Natural killer cell (primary cell): ENCODE measurements around the gene UPK3BL2. TPM values are rescaled to one million over a fixed set of nuclear protein-coding genes. Genes with fewer than 3 reads are reported as not detected.
"Not testable (repeated sequence)": the region's sequence is repeated elsewhere in the genome, so short reads cannot be mapped to it uniquely, and the experiment has no call there.

Source experiments
- ATAC-seq, 3 donors: fragments of 150-1000 bp in 2 of 3; fragments of 200-7000 bp in 1 of 3; cut with Tn5 transposase; 1 replicate in 1 of 3; 2 replicates in 2 of 3; pipeline ENCODE4 v1.10.0; 2021; ENCODE audit warnings: mild to moderate bottlenecking in 2 of 3, moderate library complexity in 2 of 3
- DNase-seq, 2 donors: peaks; one replicate each; pipeline versions ENCODE4 v3.0.0 to v3.0.0-alpha.2; 2013 to 2021; ENCODE audit warnings: mixed read lengths in 1 of 2
- H3K27ac ChIP-seq: one replicate; pipeline ENCODE4 v1.5.1; 2013; ENCODE audit warnings: mild to moderate bottlenecking, low read length
- H3K27me3 ChIP-seq: one replicate; pipeline ENCODE4 v1.6.1; 2013; ENCODE audit warnings: low read length; ENCODE audit not compliant: control insufficient read depth, insufficient read depth
- H3K36me3 ChIP-seq: one replicate; pipeline ENCODE4 v1.6.1; 2013; ENCODE audit warnings: low read length; ENCODE audit not compliant: control insufficient read depth, insufficient read depth
- H3K4me1 ChIP-seq: one replicate; pipeline ENCODE4 v1.6.1; 2013; ENCODE audit warnings: low read length; ENCODE audit not compliant: control insufficient read depth, insufficient read depth
- H3K4me3 ChIP-seq: one replicate; pipeline ENCODE4 v1.5.1; 2013; ENCODE audit warnings: low read length
- H3K9me3 ChIP-seq: one replicate; pipeline ENCODE4 v1.6.1; 2013; ENCODE audit warnings: low read length; ENCODE audit not compliant: control insufficient read depth, insufficient read depth
- H3K27ac Mint-ChIP-seq, 2 donors: one replicate each; pipeline ENCODE4 v1.8.0; 2022; ENCODE audit warnings: mild to moderate bottlenecking in 2 of 2, mixed read lengths in 2 of 2, moderate library complexity in 1 of 2
- H3K27me3 Mint-ChIP-seq, 2 donors: one replicate each; pipeline ENCODE4 v1.8.0; 2022; ENCODE audit warnings: low read depth in 2 of 2, mixed read lengths in 2 of 2
- H3K36me3 Mint-ChIP-seq: one replicate; pipeline ENCODE4 v1.8.0; 2022; ENCODE audit warnings: mixed read lengths
- H3K4me1 Mint-ChIP-seq, 2 donors: one replicate each; pipeline ENCODE4 v1.8.0; 2022; ENCODE audit warnings: mixed read lengths in 2 of 2
- H3K4me3 Mint-ChIP-seq: one replicate; pipeline ENCODE4 v1.8.0; 2022; ENCODE audit warnings: mild to moderate bottlenecking, moderate library complexity, mixed read lengths
- H3K9me3 Mint-ChIP-seq, 2 donors: one replicate each; pipeline ENCODE4 v1.8.0; 2022; ENCODE audit warnings: mixed read lengths in 2 of 2
- CTCF ChIP-seq: fragments of 200-600 bp; IDR thresholded peaks from one replicate; pipeline ENCODE4 v1.8.0; 2022; ENCODE audit warnings: antibody characterized with exemption
- WGBS: methylation state at CpG from one replicate; pipeline ENCODE4 v1.1.7; 2013; ENCODE audit warnings: missing lambda C conversion rate; ENCODE audit not compliant: insufficient coverage; 5-methylcytosine and 5-hydroxymethylcytosine counted together
- intact Hi-C: fragments of 100-400 bp; cut with micrococcal nuclease; formaldehyde crosslinking; loops from one replicate; pipeline ENCODE4 v1.14.2; 2022
- total RNA-seq, 4 donors: library from RNA; stranded (reverse); fragments of 120-200 nt in 1 of 4; gene quantifications; one replicate each; pipeline versions ENCODE4 v1.2.3 to v1.2.4, GENCODE V29; 2013 to 2022

UPK3BL2 gene
- total RNA-seq, 3 donors from 2014 or later (not counting 1 experiment from before 2014, with no cell fraction given): 56.5 to 100 (median 68.5) TPM

GRCh38 chr7:102574607-102575006, 31.1 kb upstream of the UPK3BL2 start:
- H3K4me1 ChIP-seq, H3K4me3 Mint-ChIP-seq, H3K27ac Mint-ChIP-seq, H3K27me3 Mint-ChIP-seq, H3K27me3 ChIP-seq, H3K4me3 ChIP-seq, H3K36me3 Mint-ChIP-seq, ATAC-seq, H3K4me1 Mint-ChIP-seq, DNase-seq, intact Hi-C loops, H3K9me3 ChIP-seq, H3K9me3 Mint-ChIP-seq, H3K27ac ChIP-seq, H3K36me3 ChIP-seq: not testable (repeated sequence)
- WGBS: no CpG with 5 or more reads among the region's 6 CpGs

GRCh38 chr7:102572261-102573239, 29.1 kb upstream of the UPK3BL2 start, which contains the start of gene POLR2J3:
POLR2J3 (minus strand) TSS chr7:102572583; CDS start chr7:102572521, 62 bp downstream.
- H3K9me3 ChIP-seq, H3K9me3 Mint-ChIP-seq, H3K4me1 ChIP-seq, H3K27me3 Mint-ChIP-seq, intact Hi-C loops, H3K27me3 ChIP-seq, H3K36me3 Mint-ChIP-seq, H3K36me3 ChIP-seq, H3K4me1 Mint-ChIP-seq: not testable (repeated sequence)
- ATAC-seq: peak; percentile 94 to 97 (median 94)
- H3K4me3 Mint-ChIP-seq: peak within 1 kb of the TSS; percentile 85
- Histone ChIP-seq H3K27ac (peak within 1 kb of the TSS; percentile 72), H3K4me3 (peak within 1 kb of the TSS; percentile 47)
- peak; percentile 52 for TF ChIP-seq CTCF
- DNase-seq: peak; percentile 99 to 100
- H3K27ac Mint-ChIP-seq: peak within 1 kb of the TSS; percentile 78 to 85
- 0% methylated on average over 32 of the region's 64 CpGs for WGBS

- H3K27ac Mint-ChIP-seq, H3K27me3 ChIP-seq, ATAC-seq, DNase-seq, intact Hi-C loops, H3K4me1 ChIP-seq, H3K36me3 ChIP-seq, H3K27ac ChIP-seq, H3K9me3 ChIP-seq, H3K36me3 Mint-ChIP-seq, H3K4me3 Mint-ChIP-seq, H3K9me3 Mint-ChIP-seq, H3K4me1 Mint-ChIP-seq, H3K27me3 Mint-ChIP-seq, H3K4me3 ChIP-seq: not testable (repeated sequence)
- WGBS: 100% methylated on average over 2 of the region's 11 CpGs
These were observed 25.1 kb upstream of the UPK3BL2 start for GRCh38 chr7:102568620-102569019.

GRCh38 chr7:102550808-102551422, 7.4 kb upstream of the UPK3BL2 start, which contains the start of gene SPDYE2:
SPDYE2 (plus strand) TSS chr7:102551226; CDS start chr7:102553256, 2,030 bp downstream.
- H3K9me3 ChIP-seq, H3K36me3 ChIP-seq, H3K27ac ChIP-seq, ATAC-seq, DNase-seq, H3K4me1 Mint-ChIP-seq, intact Hi-C loops, H3K4me3 Mint-ChIP-seq, H3K27me3 Mint-ChIP-seq, H3K36me3 Mint-ChIP-seq, H3K27ac Mint-ChIP-seq, H3K4me3 ChIP-seq, H3K4me1 ChIP-seq, H3K9me3 Mint-ChIP-seq, H3K27me3 ChIP-seq: not testable (repeated sequence)
- no CpG with 5 or more reads among the region's 6 CpGs for WGBS

- H3K4me1 ChIP-seq, H3K27ac ChIP-seq, H3K4me3 Mint-ChIP-seq, intact Hi-C loops, ATAC-seq, H3K27me3 Mint-ChIP-seq, H3K27ac Mint-ChIP-seq, H3K36me3 Mint-ChIP-seq, H3K4me1 Mint-ChIP-seq, H3K9me3 Mint-ChIP-seq, H3K4me3 ChIP-seq, H3K27me3 ChIP-seq, DNase-seq, H3K36me3 ChIP-seq, H3K9me3 ChIP-seq: not testable (repeated sequence)
- WGBS: no CpG with 5 or more reads among the region's 6 CpGs
These were observed 2.9 kb upstream of the UPK3BL2 start for GRCh38 chr7:102546353-102546752.

- H3K9me3 ChIP-seq, H3K36me3 Mint-ChIP-seq, H3K4me1 ChIP-seq, H3K27me3 ChIP-seq, DNase-seq, H3K27ac Mint-ChIP-seq, H3K36me3 ChIP-seq, H3K4me3 Mint-ChIP-seq, H3K27me3 Mint-ChIP-seq, H3K4me1 Mint-ChIP-seq, ATAC-seq, H3K4me3 ChIP-seq, H3K9me3 Mint-ChIP-seq, intact Hi-C loops, H3K27ac ChIP-seq: not testable (repeated sequence)
- 100% methylated on average over 4 of the region's 12 CpGs for WGBS
These were observed 1.8 kb upstream of the UPK3BL2 start for GRCh38 chr7:102545288-102545687.

- H3K27me3 ChIP-seq, H3K4me1 Mint-ChIP-seq, H3K27me3 Mint-ChIP-seq, H3K9me3 Mint-ChIP-seq, H3K36me3 ChIP-seq, H3K9me3 ChIP-seq, H3K27ac ChIP-seq, H3K27ac Mint-ChIP-seq, intact Hi-C loops, H3K4me3 ChIP-seq, H3K36me3 Mint-ChIP-seq, DNase-seq, H3K4me1 ChIP-seq, ATAC-seq, H3K4me3 Mint-ChIP-seq: not testable (repeated sequence)
- WGBS: no CpG with 5 or more reads among the region's 1 CpG
These were observed 876 bp upstream of the UPK3BL2 start for GRCh38 chr7:102544372-102544771.
